GM10266 (cell line): ENCODE data around the gene CCDC201.

Experiments
- DNase-seq: peaks from one replicate; pipeline ENCODE4 v3.0.0; 2012; ENCODE audit errors: extremely low spot score
- CTCF ChIP-seq: IDR thresholded peaks from 2 replicates; pipeline ENCODE4 v1.5.1; 2012; ENCODE audit warnings: mild to moderate bottlenecking, low read depth; ENCODE audit not compliant: control insufficient read depth, insufficient read depth; ENCODE audit errors: missing control alignments

The CCDC201 gene

GRCh38 chr7:45893374-45893995, 20.6 kb upstream of the CCDC201 start:
- no peak for DNase-seq
- no peak for TF ChIP-seq CTCF

GRCh38 chr7:45892407-45893035, 19.6 kb upstream of the CCDC201 start:
- no peak for DNase-seq

GRCh38 chr7:45891462-45892402, 18.9 kb upstream of the CCDC201 start:
- TF ChIP-seq CTCF = no peak
- no peak for DNase-seq

More at GRCh38 chr7:45892407-45893035, 19.6 kb upstream of the CCDC201 start:
- TF ChIP-seq CTCF = no peak

- DNase-seq = no peak
- peak; percentile 63 for TF ChIP-seq CTCF
Observed at GRCh38 chr7:45890902-45891461, 18.1 kb upstream of the CCDC201 start.

GRCh38 chr7:45890125-45890901, 17.4 kb upstream of the CCDC201 start:
- no peak for DNase-seq
- no peak for TF ChIP-seq CTCF

GRCh38 chr7:45889367-45890067, 16.6 kb upstream of the CCDC201 start:
- TF ChIP-seq CTCF = no peak
- DNase-seq = no peak
